Type B pancreatic cell (in vitro differentiated cells): Measurements from ENCODE around the gene NTM. TPM values are rescaled to one million over a fixed set of nuclear protein-coding genes. Genes with fewer than 3 reads are reported as not detected.
"Not testable (repeated sequence)": the region's sequence is repeated elsewhere in the genome, so short reads cannot be mapped to it uniquely, and the experiment has no call there.

Source experiments
- DNase-seq: peaks from one replicate; pipeline ENCODE4 v3.0.0; 2021; ENCODE audit warnings: mixed read lengths; ENCODE audit not compliant: unreplicated experiment; ENCODE audit errors: extremely low spot score
- H3K27ac Mint-ChIP-seq: 2 replicates; pipeline ENCODE4 v1.8.0; 2021; ENCODE audit warnings: mild to moderate bottlenecking, mixed read lengths
- H3K27me3 Mint-ChIP-seq: 2 replicates; pipeline ENCODE4 v1.8.0; 2021; ENCODE audit warnings: mixed read lengths
- H3K36me3 Mint-ChIP-seq: 2 replicates; pipeline ENCODE4 v1.8.0; 2021; ENCODE audit warnings: mixed read lengths
- H3K4me1 Mint-ChIP-seq: one replicate; pipeline ENCODE4 v1.8.0; 2021; ENCODE audit warnings: mixed read lengths; ENCODE audit not compliant: unreplicated experiment
- H3K4me3 Mint-ChIP-seq: 2 replicates; pipeline ENCODE4 v1.8.0; 2021; ENCODE audit warnings: mild to moderate bottlenecking, mixed read lengths
- H3K9me3 Mint-ChIP-seq: 2 replicates; pipeline ENCODE4 v1.8.0; 2021; ENCODE audit warnings: mixed read lengths
- CTCF ChIP-seq: fragments of 200-600 bp; sonication (generic); conservative IDR thresholded peaks from 2 replicates; pipeline ENCODE4 v1.5.0; 2021; ENCODE audit warnings: antibody characterized with exemption, mild to moderate bottlenecking
- total RNA-seq: library from RNA; stranded (reverse); gene quantifications from 2 replicates; pipeline ENCODE4 v1.2.1, GENCODE V29; 2021; ENCODE audit warnings: low replicate concordance

Gene NTM
- total RNA-seq, 1 donor from 2014 or later = 19.2 TPM

- Mint-ChIP-seq H3K4me1 (no peaks in the 10 kb centered on the region), H3K27me3 (peaks cover 17% of the 10 kb centered on the region), H3K36me3 (no peaks in the 10 kb centered on the region), H3K27ac (no peak overlapping the region), H3K9me3 (no peaks in the 10 kb centered on the region), H3K4me3 (no peak overlapping the region)
- no peak for DNase-seq
- TF ChIP-seq CTCF = no peak
These were observed 39.4 kb upstream of the NTM start for GRCh38 chr11:131331010-131331409.

GRCh38 chr11:131331546-131331945 is 38.9 kb upstream of the NTM start:
- H3K4me3 Mint-ChIP-seq = no peak overlapping the region
- H3K27me3 Mint-ChIP-seq = peaks cover 19% of the 10 kb centered on the region
- H3K27ac Mint-ChIP-seq = no peak overlapping the region
- no peak for TF ChIP-seq CTCF
- no peaks in the 10 kb centered on the region for H3K9me3 Mint-ChIP-seq
- no peaks in the 10 kb centered on the region for H3K4me1 Mint-ChIP-seq
- no peaks in the 10 kb centered on the region for H3K36me3 Mint-ChIP-seq
- DNase-seq = no peak

- Mint-ChIP-seq H3K27me3 (peaks cover 29% of the 10 kb centered on the region), H3K27ac (no peak overlapping the region), H3K4me1 (no peaks in the 10 kb centered on the region), H3K4me3 (no peak overlapping the region), H3K9me3 (no peaks in the 10 kb centered on the region), H3K36me3 (no peaks in the 10 kb centered on the region)
- TF ChIP-seq CTCF = no peak
- DNase-seq = no peak
These were observed 35.8 kb upstream of the NTM start for GRCh38 chr11:131334601-131335000.

GRCh38 chr11:131341900-131342299 is 28.5 kb upstream of the NTM start:
- not testable (repeated sequence) for H3K4me1 Mint-ChIP-seq, H3K27ac Mint-ChIP-seq, H3K9me3 Mint-ChIP-seq, H3K4me3 Mint-ChIP-seq, DNase-seq, H3K36me3 Mint-ChIP-seq
- peaks cover 12% of the 10 kb centered on the region for H3K27me3 Mint-ChIP-seq

- H3K4me3 Mint-ChIP-seq, H3K4me1 Mint-ChIP-seq, H3K27ac Mint-ChIP-seq, H3K27me3 Mint-ChIP-seq, H3K36me3 Mint-ChIP-seq, H3K9me3 Mint-ChIP-seq, DNase-seq: not testable (repeated sequence)
These were observed 28.0 kb upstream of the NTM start for GRCh38 chr11:131342442-131342841.

- peaks cover 3% of the 10 kb centered on the region for H3K9me3 Mint-ChIP-seq
- no peak for DNase-seq
- H3K27me3 Mint-ChIP-seq = peaks cover 3% of the 10 kb centered on the region
- no peaks in the 10 kb centered on the region for H3K36me3 Mint-ChIP-seq
- TF ChIP-seq CTCF = no peak
- H3K4me3 Mint-ChIP-seq = no peak overlapping the region
- H3K4me1 Mint-ChIP-seq = no peaks in the 10 kb centered on the region
- no peak overlapping the region for H3K27ac Mint-ChIP-seq
These were observed 25.0 kb upstream of the NTM start for GRCh38 chr11:131345406-131345805.
